C4-2B (cell line): Measurements from ENCODE around the gene NTN5.

Source experiments
- ZFX ChIP-seq: fragments of 450-650 bp; IDR thresholded peaks from 2 replicates; pipeline ENCODE4 v1.6.1; 2017
- TF ChIP-seq, protein P1 (sequence below): fragments of 450-650 bp; conservative IDR thresholded peaks from 2 replicates; pipeline ENCODE4 v1.5.1; 2017; ENCODE audit warnings: mild to moderate bottlenecking

DNA sequence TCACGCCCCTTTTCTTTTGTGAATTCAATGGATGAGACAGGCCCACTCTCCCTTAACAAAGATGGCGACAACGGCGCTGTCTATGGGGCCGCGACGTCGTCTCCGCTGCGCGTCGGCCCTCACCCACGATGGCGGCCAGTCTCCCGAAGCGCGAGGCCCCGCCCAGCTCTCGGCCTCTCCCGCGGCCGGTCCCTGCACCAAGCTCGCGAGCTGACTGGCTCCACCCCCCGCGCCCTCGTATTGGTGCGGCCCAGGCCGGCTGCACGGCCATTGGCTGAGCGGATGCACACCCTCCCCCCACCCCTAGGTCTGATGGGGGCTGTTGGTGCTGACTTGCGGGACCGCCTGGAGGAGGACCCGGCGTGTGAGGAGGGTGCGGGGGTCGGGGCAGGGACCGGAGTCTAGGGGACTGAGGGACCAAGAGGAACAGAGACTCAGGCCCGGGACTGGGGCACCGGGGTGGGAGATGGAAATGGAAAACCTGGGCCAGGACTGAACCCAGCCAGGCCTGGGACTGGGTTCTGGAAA lies 48.7 kb downstream of the NTN5 start:
- TF ChIP-seq, protein P1, sequence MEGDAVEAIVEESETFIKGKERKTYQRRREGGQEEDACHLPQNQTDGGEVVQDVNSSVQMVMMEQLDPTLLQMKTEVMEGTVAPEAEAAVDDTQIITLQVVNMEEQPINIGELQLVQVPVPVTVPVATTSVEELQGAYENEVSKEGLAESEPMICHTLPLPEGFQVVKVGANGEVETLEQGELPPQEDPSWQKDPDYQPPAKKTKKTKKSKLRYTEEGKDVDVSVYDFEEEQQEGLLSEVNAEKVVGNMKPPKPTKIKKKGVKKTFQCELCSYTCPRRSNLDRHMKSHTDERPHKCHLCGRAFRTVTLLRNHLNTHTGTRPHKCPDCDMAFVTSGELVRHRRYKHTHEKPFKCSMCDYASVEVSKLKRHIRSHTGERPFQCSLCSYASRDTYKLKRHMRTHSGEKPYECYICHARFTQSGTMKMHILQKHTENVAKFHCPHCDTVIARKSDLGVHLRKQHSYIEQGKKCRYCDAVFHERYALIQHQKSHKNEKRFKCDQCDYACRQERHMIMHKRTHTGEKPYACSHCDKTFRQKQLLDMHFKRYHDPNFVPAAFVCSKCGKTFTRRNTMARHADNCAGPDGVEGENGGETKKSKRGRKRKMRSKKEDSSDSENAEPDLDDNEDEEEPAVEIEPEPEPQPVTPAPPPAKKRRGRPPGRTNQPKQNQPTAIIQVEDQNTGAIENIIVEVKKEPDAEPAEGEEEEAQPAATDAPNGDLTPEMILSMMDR: no peak
- TF ChIP-seq ZFX: no peak
